Dedifferentiated amniotic fluid mesenchymal stem cell (primary cell): ENCODE results near the gene PRKCB.

Experiments
- DNase-seq: peaks from one replicate; pipeline ENCODE4 v3.0.0-alpha.2; 2016; ENCODE audit errors: extremely low spot score

PRKCB gene

GRCh38 chr16:24170407-24170806, 334.6 kb downstream of the PRKCB start:
- no peak for DNase-seq

GRCh38 chr16:24174504-24174903, 338.7 kb downstream of the PRKCB start:
- DNase-seq, result no peak

- no peak for DNase-seq
These were observed 339.2 kb downstream of the PRKCB start for GRCh38 chr16:24174957-24175356.

GRCh38 chr16:24178496-24178895, 342.7 kb downstream of the PRKCB start:
- no peak for DNase-seq

- DNase-seq, result no peak
These were observed 344.7 kb downstream of the PRKCB start for GRCh38 chr16:24180451-24180850.

GRCh38 chr16:24188021-24188542, 352.3 kb downstream of the PRKCB start:
- no peak for DNase-seq

- no peak for DNase-seq
These were observed 353.1 kb downstream of the PRKCB start for GRCh38 chr16:24188751-24189318.

GRCh38 chr16:24189941-24190340, 354.2 kb downstream of the PRKCB start:
- DNase-seq, result no peak

GRCh38 chr16:24191876-24192402, 356.2 kb downstream of the PRKCB start:
- DNase-seq, result no peak

GRCh38 chr16:24195221-24195620, 359.4 kb downstream of the PRKCB start:
- DNase-seq, result no peak

GRCh38 chr16:24198807-24199533, 363.2 kb downstream of the PRKCB start:
- DNase-seq, result no peak

GRCh38 chr16:24203675-24204074, 367.9 kb downstream of the PRKCB start:
- DNase-seq, result no peak

- no peak for DNase-seq
These were observed 368.4 kb downstream of the PRKCB start for GRCh38 chr16:24204150-24204665.

GRCh38 chr16:24206926-24207325, 371.1 kb downstream of the PRKCB start:
- DNase-seq, result no peak

- DNase-seq, result no peak
These were observed 372.9 kb downstream of the PRKCB start for GRCh38 chr16:24208710-24209109.

- no peak for DNase-seq
These were observed 379.2 kb downstream of the PRKCB start for GRCh38 chr16:24214992-24215391.

- no peak for DNase-seq
These were observed 381.2 kb downstream of the PRKCB start for GRCh38 chr16:24216961-24217360.

GRCh38 chr16:24217461-24217860, 381.7 kb downstream of the PRKCB start:
- no peak for DNase-seq

GRCh38 chr16:24218299-24218698, 382.5 kb downstream of the PRKCB start:
- no peak for DNase-seq

GRCh38 chr16:24221219-24221618, 385.4 kb downstream of the PRKCB start:
- no peak for DNase-seq

- no peak for DNase-seq
These were observed 392.7 kb downstream of the PRKCB start for GRCh38 chr16:24228514-24228913.

GRCh38 chr16:24232936-24233335, 397.2 kb downstream of the PRKCB start:
- no peak for DNase-seq

- no peak for DNase-seq
These were observed 399.0 kb downstream of the PRKCB start for GRCh38 chr16:24234737-24235136.
